NT2/D1 (cell line): ENCODE results near the gene SIAH1.

ENCODE experiments used
- SUZ12 ChIP-seq: IDR thresholded peaks from 2 replicates; pipeline ENCODE4 v1.6.1; 2011; ENCODE audit not compliant: insufficient read length, insufficient read depth; ENCODE audit errors: extremely low read depth
- YY1 ChIP-seq: IDR thresholded peaks from 2 replicates; pipeline ENCODE4 v1.6.1; 2011; ENCODE audit not compliant: insufficient read length, insufficient read depth
- ZNF274 ChIP-seq: IDR thresholded peaks from 2 replicates; pipeline ENCODE4 v1.6.1; 2011; ENCODE audit warnings: mild to moderate bottlenecking, low read depth, low read length

DNA sequence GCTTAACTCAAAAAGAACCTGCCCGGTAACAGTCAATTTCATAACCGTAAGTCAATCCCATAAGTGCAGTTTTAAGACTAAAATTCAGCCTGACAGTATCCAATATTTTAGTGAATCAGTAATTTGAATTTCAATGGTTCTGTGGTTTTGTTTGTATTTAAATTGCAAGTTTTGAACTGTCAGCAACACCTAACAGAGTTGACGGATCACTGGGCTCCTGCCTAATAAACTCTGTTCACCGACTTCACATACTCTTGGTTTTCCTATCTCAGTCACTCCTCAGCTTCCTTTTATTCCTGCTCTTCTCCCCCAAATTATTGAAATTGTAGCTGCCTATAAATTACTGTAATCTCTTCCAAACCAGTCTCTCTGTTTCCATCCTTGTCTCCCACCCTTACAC is 12.5 kb downstream of the SIAH1 start:
- TF ChIP-seq SUZ12 (no peak), YY1 (no peak), ZNF274 (no peak)
